NCI-H2029 (cell line): ENCODE data around the gene CDC123.
"Not testable (repeated sequence)": the region's sequence is repeated elsewhere in the genome, so short reads cannot be mapped to it uniquely, and the experiment has no call there.

Experiments used
- DNase-seq: peaks from one replicate; lab custom pipeline; 2025; lab: John Stamatoyannopoulos, UW

CDC123 gene

GRCh38 chr10:12191715-12192114 is 4.3 kb upstream of the CDC123 start:
- DNase-seq = no peak

- DNase-seq = no peak
Measured at GRCh38 chr10:12193193-12193592, 2.8 kb upstream of the CDC123 start.

- DNase-seq = no peak
Measured at GRCh38 chr10:12194752-12195271, 1.2 kb upstream of the CDC123 start.

- DNase-seq = no peak
Measured at GRCh38 chr10:12195281-12195602, 746 bp upstream of the CDC123 start.

GRCh38 chr10:12196531-12197211 is 683 bp downstream of the CDC123 start:
- DNase-seq = no peak

GRCh38 chr10:12198156-12198555 is 2.2 kb downstream of the CDC123 start:
- no peak for DNase-seq

GRCh38 chr10:12200850-12201249 is 4.9 kb downstream of the CDC123 start:
- no peak for DNase-seq

GRCh38 chr10:12201543-12201942 is 5.6 kb downstream of the CDC123 start:
- DNase-seq = no peak

GRCh38 chr10:12202226-12202625 is 6.2 kb downstream of the CDC123 start:
- DNase-seq = no peak

- DNase-seq = no peak
Measured at GRCh38 chr10:12205082-12205481, 9.1 kb downstream of the CDC123 start.

GRCh38 chr10:12207114-12207513 is 11.1 kb downstream of the CDC123 start:
- DNase-seq = no peak

- no peak for DNase-seq
Measured at GRCh38 chr10:12208460-12208859, 12.5 kb downstream of the CDC123 start.

- DNase-seq = no peak
Measured at GRCh38 chr10:12212454-12212853, 16.5 kb downstream of the CDC123 start.

- no peak for DNase-seq
Measured at GRCh38 chr10:12213621-12214020, 17.6 kb downstream of the CDC123 start.

GRCh38 chr10:12214093-12214492 is 18.1 kb downstream of the CDC123 start:
- DNase-seq = no peak

GRCh38 chr10:12214763-12215218 is 18.8 kb downstream of the CDC123 start:
- DNase-seq = no peak

GRCh38 chr10:12218991-12219390 is 23.0 kb downstream of the CDC123 start:
- no peak for DNase-seq

GRCh38 chr10:12221323-12222298 is 25.6 kb downstream of the CDC123 start:
- no peak for DNase-seq

GRCh38 chr10:12225444-12225843 is 29.5 kb downstream of the CDC123 start:
- no peak for DNase-seq

GRCh38 chr10:12226438-12226837 is 30.4 kb downstream of the CDC123 start:
- DNase-seq = not testable (repeated sequence)

GRCh38 chr10:12228851-12229250 is 32.9 kb downstream of the CDC123 start:
- no peak for DNase-seq

- DNase-seq = not testable (repeated sequence)
Measured at GRCh38 chr10:12234687-12235086, 38.7 kb downstream of the CDC123 start.

- no peak for DNase-seq
Measured at GRCh38 chr10:12235116-12235694, 39.2 kb downstream of the CDC123 start.
